Gastroesophageal sphincter (tissue), 3 donors: Measurements from ENCODE around the gene ULK1.

ENCODE experiments used
- CTCF ChIP-seq, 4 experiments: fragments of 200-600 bp in 2 of 4; fragments of 450-650 bp in 2 of 4; sonication (generic) in 1 of 4; IDR thresholded peaks; one replicate each; pipeline ENCODE4 v1.5.1; 2017 to 2019; ENCODE audit warnings: antibody characterized with exemption in 4 of 4, mild to moderate bottlenecking in 2 of 4, moderate library complexity in 2 of 4
- EP300 ChIP-seq: sonication (generic); formaldehyde crosslinking; IDR thresholded peaks from one replicate; pipeline ENCODE4 v1.6.1; 2017; ENCODE audit warnings: antibody characterized with exemption, mild to moderate bottlenecking
- POLR2A ChIP-seq, 2 donors: fragments of 450-650 bp; IDR thresholded peaks; one replicate each; pipeline ENCODE4 v1.6.1; 2017; ENCODE audit warnings: antibody characterized with exemption in 2 of 2, mild to moderate bottlenecking in 2 of 2, moderate library complexity in 1 of 2
- POLR2AphosphoS5 ChIP-seq: sonication (generic); formaldehyde crosslinking; IDR thresholded peaks from one replicate; pipeline ENCODE4 v1.6.1; 2017; ENCODE audit warnings: antibody characterized with exemption

- TF ChIP-seq CTCF (IDR thresholded peaks at IDR 0.05) (no peak), POLR2A (IDR thresholded peaks at IDR 0.05) (no peak), POLR2AphosphoS5 (no peak), EP300 (no peak)
Observed at GRCh38 chr12:131867471-131867870, 27.0 kb upstream of the ULK1 start.
